H9 (cell line): ENCODE data around the gene HSD17B12. TPM values are rescaled to one million over a fixed set of nuclear protein-coding genes. Genes with fewer than 3 reads are reported as not detected.

Source experiments
- DNase-seq: peaks from one replicate; pipeline ENCODE4 v3.0.0-alpha.2; 2017
- H2AFZ ChIP-seq: one replicate; pipeline ENCODE4 v1.6.1; 2013; ENCODE audit warnings: mild to moderate bottlenecking, low read length, control low read depth, moderate library complexity
- H2AK5ac ChIP-seq: 2 replicates; pipeline ENCODE4 v1.6.1; 2013; ENCODE audit warnings: low read length, control low read depth, mixed read lengths; ENCODE audit not compliant: insufficient read length
- H2BK120ac ChIP-seq: one replicate; pipeline ENCODE4 v1.6.1; 2013; ENCODE audit warnings: low read depth, mild to moderate bottlenecking, low read length, control low read depth, inconsistent platforms; ENCODE audit not compliant: poor library complexity, severe bottlenecking
- H2BK12ac ChIP-seq: 2 replicates; pipeline ENCODE4 v1.6.1; 2013; ENCODE audit warnings: low read length, control low read depth, mixed read lengths, low read depth; ENCODE audit not compliant: insufficient read length
- H2BK15ac ChIP-seq: 2 replicates; pipeline ENCODE4 v1.6.1; 2013; ENCODE audit warnings: low read depth, low read length, control low read depth
- H2BK20ac ChIP-seq: one replicate; pipeline ENCODE4 v1.6.1; 2013; ENCODE audit warnings: low read depth, mild to moderate bottlenecking, low read length, control low read depth, inconsistent platforms; ENCODE audit not compliant: poor library complexity, severe bottlenecking
- H2BK5ac ChIP-seq: 2 replicates; pipeline ENCODE4 v1.6.1; 2013; ENCODE audit warnings: low read length, control low read depth, mixed read lengths; ENCODE audit not compliant: insufficient read length
- H3K14ac ChIP-seq: 2 replicates; pipeline ENCODE4 v1.6.1; 2013; ENCODE audit warnings: low read length, control low read depth; ENCODE audit not compliant: insufficient read depth
- H3K18ac ChIP-seq: 2 replicates; pipeline ENCODE4 v1.6.1; 2013; ENCODE audit warnings: low read depth, mild to moderate bottlenecking, mixed read lengths, low read length, control low read depth; ENCODE audit not compliant: insufficient read length
- H3K23ac ChIP-seq: 2 replicates; pipeline ENCODE4 v1.6.1; 2013; ENCODE audit warnings: low read length, control low read depth, mixed read lengths, low read depth; ENCODE audit not compliant: insufficient read length
- H3K23me2 ChIP-seq: 2 replicates; pipeline ENCODE4 v1.6.1; 2013; ENCODE audit warnings: low read depth, mild to moderate bottlenecking, mixed read lengths, low read length, control low read depth; ENCODE audit not compliant: insufficient read length, poor library complexity, severe bottlenecking
- H3K27ac ChIP-seq: 2 replicates; pipeline ENCODE4 v1.5.1; 2013; ENCODE audit warnings: low read length, control low read depth, mixed read lengths, low read depth; ENCODE audit not compliant: insufficient read length
- H3K27me3 ChIP-seq: 2 replicates; pipeline ENCODE4 v1.6.1; 2013; ENCODE audit warnings: low read length, control low read depth, inconsistent platforms; ENCODE audit not compliant: insufficient read depth
- H3K4ac ChIP-seq: 2 replicates; pipeline ENCODE4 v1.6.1; 2013; ENCODE audit warnings: low read depth, mild to moderate bottlenecking, control low read depth, inconsistent platforms, low read length, moderate library complexity
- H3K4me1 ChIP-seq: 2 replicates; pipeline ENCODE4 v1.6.1; 2013; ENCODE audit warnings: low read length, control low read depth, inconsistent platforms; ENCODE audit not compliant: insufficient read depth
- H3K4me2 ChIP-seq: 2 replicates; pipeline ENCODE4 v1.6.1; 2013; ENCODE audit warnings: low read length, control low read depth, mixed read lengths; ENCODE audit not compliant: insufficient read length, insufficient read depth
- H3K56ac ChIP-seq: 2 replicates; pipeline ENCODE4 v1.6.1; 2013; ENCODE audit warnings: low read depth, mild to moderate bottlenecking, mixed read lengths, low read length, control low read depth; ENCODE audit not compliant: insufficient read length
- H3K79me1 ChIP-seq: 2 replicates; pipeline ENCODE4 v1.6.1; 2013; ENCODE audit warnings: low read depth, mild to moderate bottlenecking, moderate library complexity, low read length, control low read depth, inconsistent platforms; ENCODE audit not compliant: insufficient read depth, poor library complexity, severe bottlenecking
- H3K79me2 ChIP-seq: 2 replicates; pipeline ENCODE4 v1.6.1; 2013; ENCODE audit warnings: low read length, control low read depth, inconsistent platforms; ENCODE audit not compliant: insufficient read depth
- H3K9ac ChIP-seq: 2 replicates; pipeline ENCODE4 v1.6.1; 2013; ENCODE audit warnings: low read length, control low read depth, mixed read lengths; ENCODE audit not compliant: insufficient read length; ENCODE audit errors: extremely low read depth
- H3K9me3 ChIP-seq: one replicate; pipeline ENCODE4 v1.6.1; 2013; ENCODE audit warnings: low read depth, low read length, inconsistent platforms; ENCODE audit not compliant: control insufficient read depth
- H3T11ph ChIP-seq: one replicate; pipeline ENCODE4 v1.6.1; 2013; ENCODE audit warnings: mild to moderate bottlenecking, low read length, control low read depth, inconsistent platforms
- H4K20me1 ChIP-seq: one replicate; pipeline ENCODE4 v1.6.1; 2013; ENCODE audit not compliant: control insufficient read depth, insufficient read length, insufficient read depth
- H4K5ac ChIP-seq: 2 replicates; pipeline ENCODE4 v1.6.1; 2013; ENCODE audit warnings: low read depth, mild to moderate bottlenecking, mixed read lengths, low read length, control low read depth; ENCODE audit not compliant: insufficient read length
- H4K8ac ChIP-seq: replicated peaks from 2 replicates; pipeline ENCODE4 v1.6.1; 2013; ENCODE audit warnings: low read length, control low read depth, mixed read lengths, low read depth; ENCODE audit not compliant: insufficient read length
- H4K91ac ChIP-seq: 2 replicates; pipeline ENCODE4 v1.6.1; 2013; ENCODE audit warnings: low read depth, mild to moderate bottlenecking, moderate library complexity, mixed read lengths, low read length, control low read depth; ENCODE audit not compliant: insufficient read length
- H3K27ac Mint-ChIP-seq, 3 experiments: 2 replicates in 2 of 3; 3 replicates in 1 of 3; pipeline ENCODE4 v1.8.0; 2020 to 2021; ENCODE audit warnings: mixed read lengths in 3 of 3, mild to moderate bottlenecking in 1 of 3, moderate library complexity in 1 of 3
- H3K27me3 Mint-ChIP-seq: 2 replicates; pipeline ENCODE4 v1.8.0; 2021; ENCODE audit warnings: low read depth, mild to moderate bottlenecking, moderate library complexity, mixed read lengths
- H3K36me3 Mint-ChIP-seq, 3 experiments: 2 replicates in 2 of 3; 3 replicates in 1 of 3; pipeline ENCODE4 v1.8.0; 2020 to 2021; ENCODE audit warnings: low read depth in 3 of 3, mixed read lengths in 3 of 3; ENCODE audit not compliant: insufficient read depth in 1 of 3
- H3K4me1 Mint-ChIP-seq, 2 experiments: 2 replicates each; pipeline ENCODE4 v1.8.0; 2020; ENCODE audit warnings: mixed read lengths in 2 of 2
- H3K4me3 Mint-ChIP-seq, 2 experiments: 2 replicates in 1 of 2; 3 replicates in 1 of 2; pipeline ENCODE4 v1.8.0; 2020 to 2021; ENCODE audit warnings: mild to moderate bottlenecking in 2 of 2, mixed read lengths in 2 of 2, moderate library complexity in 1 of 2
- H3K9me3 Mint-ChIP-seq, 2 experiments: 2 replicates in 1 of 2; 3 replicates in 1 of 2; pipeline ENCODE4 v1.8.0; 2020; ENCODE audit warnings: mild to moderate bottlenecking in 2 of 2, mixed read lengths in 2 of 2, moderate library complexity in 1 of 2
- WGBS: extraction: QIAGEN DNeasy Blood & Tissue Kit; methylation state at CpG from one replicate; pipeline ENCODE4 v1.1.7; 2013; ENCODE audit warnings: missing lambda C conversion rate, low lambda C conversion rate, mixed read lengths; ENCODE audit not compliant: insufficient read length; ENCODE audit errors: extremely low coverage; 5-methylcytosine and 5-hydroxymethylcytosine counted together
- total RNA-seq: library from RNA; stranded (reverse); gene quantifications from 2 replicates; pipeline ENCODE4 v1.2.1, GENCODE V29; 2021
- TF ChIP-seq, protein P1 (sequence below): fragments of 200-600 bp; sonication (generic); conservative IDR thresholded peaks from 3 replicates; pipeline ENCODE4 v1.8.0; 2021; ENCODE audit warnings: antibody characterized with exemption, mild to moderate bottlenecking

Gene HSD17B12
- total RNA-seq, 1 experiment from 2014 or later = 111 TPM

DNA sequence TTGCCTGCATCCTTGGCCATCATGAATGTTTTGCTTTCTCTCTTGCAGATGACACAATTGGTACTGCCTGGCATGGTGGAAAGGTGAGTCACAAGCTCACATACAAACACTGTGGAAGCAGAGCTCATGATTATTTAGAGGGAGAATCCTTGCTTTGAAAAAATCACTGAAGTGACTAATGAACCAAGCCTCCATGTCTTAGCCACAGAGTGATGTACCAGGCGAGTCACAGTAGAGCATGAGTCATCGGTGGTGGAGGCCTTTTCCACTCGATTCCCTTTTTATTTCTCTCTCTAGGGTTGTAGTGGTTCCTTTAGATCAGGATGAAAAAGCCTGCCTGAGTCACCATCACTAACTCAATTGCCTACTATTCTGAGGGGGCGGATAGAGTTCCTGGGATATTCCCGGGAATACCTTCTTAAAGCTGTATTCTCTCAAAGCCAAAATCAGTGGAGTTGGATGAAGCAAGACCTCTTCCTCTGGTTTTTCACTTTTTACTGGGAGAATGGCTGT, 150.4 kb downstream of the HSD17B12 start:
- H3K4me2 ChIP-seq = no peak overlapping the region
- peak overlapping the region in 1 of 3 experiments; percentile 83; a peak in 1 of 7 replicates for H3K27ac Mint-ChIP-seq
- TF ChIP-seq, protein P1, sequence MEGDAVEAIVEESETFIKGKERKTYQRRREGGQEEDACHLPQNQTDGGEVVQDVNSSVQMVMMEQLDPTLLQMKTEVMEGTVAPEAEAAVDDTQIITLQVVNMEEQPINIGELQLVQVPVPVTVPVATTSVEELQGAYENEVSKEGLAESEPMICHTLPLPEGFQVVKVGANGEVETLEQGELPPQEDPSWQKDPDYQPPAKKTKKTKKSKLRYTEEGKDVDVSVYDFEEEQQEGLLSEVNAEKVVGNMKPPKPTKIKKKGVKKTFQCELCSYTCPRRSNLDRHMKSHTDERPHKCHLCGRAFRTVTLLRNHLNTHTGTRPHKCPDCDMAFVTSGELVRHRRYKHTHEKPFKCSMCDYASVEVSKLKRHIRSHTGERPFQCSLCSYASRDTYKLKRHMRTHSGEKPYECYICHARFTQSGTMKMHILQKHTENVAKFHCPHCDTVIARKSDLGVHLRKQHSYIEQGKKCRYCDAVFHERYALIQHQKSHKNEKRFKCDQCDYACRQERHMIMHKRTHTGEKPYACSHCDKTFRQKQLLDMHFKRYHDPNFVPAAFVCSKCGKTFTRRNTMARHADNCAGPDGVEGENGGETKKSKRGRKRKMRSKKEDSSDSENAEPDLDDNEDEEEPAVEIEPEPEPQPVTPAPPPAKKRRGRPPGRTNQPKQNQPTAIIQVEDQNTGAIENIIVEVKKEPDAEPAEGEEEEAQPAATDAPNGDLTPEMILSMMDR = no peak

More for the DNA sequence above, 150.4 kb downstream of the HSD17B12 start:
- Mint-ChIP-seq H3K4me1 (peaks cover 0 to 7% of the 10 kb centered on the region in 2 experiments; a peak in 1 of 4 replicates), H3K4me3 (no peak overlapping the region), H3K27me3 (no peaks in the 10 kb centered on the region), H3K9me3 (no peaks in the 10 kb centered on the region), H3K36me3 (peaks cover 0 to 8% (median 0%) of the 10 kb centered on the region in 3 experiments; a peak in 2 of 7 replicates)
- Histone ChIP-seq H3K27me3 (no peaks in the 10 kb centered on the region), H2BK5ac (no peak overlapping the region), H4K91ac (no peak overlapping the region), H3K79me1 (no peaks in the 10 kb centered on the region), H3K9ac (no peak overlapping the region), H3K23ac (no peak overlapping the region), H2AFZ (no peak overlapping the region), H4K20me1 (no peaks in the 10 kb centered on the region), H3K56ac (no peak overlapping the region), H3K79me2 (no peaks in the 10 kb centered on the region), H2BK12ac (no peak overlapping the region), H2AK5ac (no peak overlapping the region), H3K4me1 (no peaks in the 10 kb centered on the region), H3T11ph (no peak overlapping the region), H3K18ac (no peak overlapping the region), H3K23me2 (no peaks in the 10 kb centered on the region), H3K27ac (no peak overlapping the region), H3K14ac (no peak overlapping the region), H2BK120ac (no peak overlapping the region), H4K8ac (no peak overlapping the region), H2BK15ac (no peak overlapping the region), H3K4ac (no peak overlapping the region), H3K9me3 (no peaks in the 10 kb centered on the region), H4K5ac (no peak overlapping the region), H2BK20ac (no peak overlapping the region)
- DNase-seq = no peak
- no CpG with 5 or more reads among the region's 5 CpGs for WGBS
